Stimulated activated CD4-positive, alpha-beta T cell treated with anti-CD3 and anti-CD28 coated beads, Interleukin-4, amount 100 ng/mL, for 1 hour (primary cell): Measurements from ENCODE around the gene CIC.
A peak's percentile ranks its signal among the peaks of the same experiment; 100 is the strongest.
"Not testable (repeated sequence)": the region's sequence is repeated elsewhere in the genome, so short reads cannot be mapped to it uniquely, and the experiment has no call there.

Experiments
- DNase-seq: peaks from one replicate; pipeline ENCODE4 v3.0.0-alpha.2; 2020

Gene CIC

GRCh38 chr19:42315024-42315423 is 46.0 kb downstream of the CIC start:
- no peak for DNase-seq

DNA sequence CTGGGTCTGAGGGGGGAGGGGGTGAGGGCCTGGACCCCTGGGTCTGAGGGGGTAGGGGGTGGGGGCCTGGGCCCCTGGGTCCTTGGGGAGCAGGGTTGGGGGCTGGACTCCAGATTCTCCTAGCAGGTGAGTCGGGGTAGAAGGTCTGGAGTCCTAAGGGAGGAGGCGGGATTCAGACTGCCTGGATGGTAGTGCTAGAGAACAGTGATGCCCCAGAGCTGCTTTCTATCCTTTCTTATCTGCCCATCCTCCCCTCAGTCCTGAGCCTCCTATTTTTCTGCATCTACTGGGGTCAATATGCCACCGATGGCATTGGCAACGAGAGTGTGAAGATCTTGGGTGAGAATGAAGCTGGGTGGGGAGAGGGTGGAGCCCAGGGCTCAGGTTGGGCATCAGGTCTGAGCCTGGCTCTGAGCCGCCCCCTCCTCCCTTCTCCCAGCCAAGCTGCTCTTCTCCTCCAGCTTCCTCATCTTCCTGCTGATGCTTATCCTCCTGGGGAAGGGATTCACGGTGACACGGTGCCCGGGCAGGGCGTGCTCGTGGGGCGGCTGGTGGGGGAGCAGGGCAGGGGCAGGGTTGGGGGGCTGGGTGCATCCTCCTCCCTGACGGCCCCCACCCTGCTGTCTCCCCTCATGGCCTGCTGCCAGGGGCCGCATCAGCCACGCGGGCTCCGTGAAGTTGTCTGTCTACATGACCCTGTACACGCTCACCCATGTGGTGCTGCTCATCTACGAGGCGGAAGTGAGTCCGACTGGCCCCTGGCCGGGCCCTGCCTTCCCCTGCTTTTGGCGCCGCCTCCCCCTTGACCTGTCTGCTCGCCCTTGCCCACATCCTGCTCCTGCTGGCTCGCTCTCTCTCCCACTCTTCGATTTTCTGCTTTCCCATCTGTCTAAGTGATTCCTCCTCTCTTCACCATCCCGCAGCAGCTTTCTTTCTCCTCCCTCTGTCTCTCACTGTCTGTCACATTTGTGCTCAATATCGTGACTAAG is 47.5 kb downstream of the CIC start:
- no peak for DNase-seq

GRCh38 chr19:42317535-42317934 is 48.5 kb downstream of the CIC start:
- no peak for DNase-seq

GRCh38 chr19:42322305-42322704 is 53.3 kb downstream of the CIC start:
- no peak for DNase-seq

DNA sequence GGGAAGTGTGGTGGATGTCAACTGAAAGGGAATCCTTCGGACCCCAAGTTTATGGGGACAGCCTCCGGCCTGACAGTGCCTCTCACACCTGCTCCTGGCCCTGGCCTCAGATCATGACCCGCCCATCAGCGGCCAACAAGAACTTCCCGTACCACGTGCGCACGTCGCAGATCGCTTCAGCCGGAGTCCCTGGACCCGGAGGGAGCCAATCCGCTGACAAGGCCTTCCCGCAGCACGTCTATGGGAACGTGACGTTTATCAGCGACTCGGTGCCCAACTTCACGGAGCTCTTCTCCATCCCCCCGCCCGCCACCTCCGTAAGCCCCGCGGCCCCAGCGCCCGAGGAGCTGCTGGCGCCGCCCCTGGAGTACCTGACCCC is 54.4 kb downstream of the CIC start:
- DNase-seq = no peak

- DNase-seq = peak; percentile 23
These were observed 55.0 kb downstream of the CIC start for GRCh38 chr19:42323852-42324654.

- DNase-seq = no peak
These were observed 55.7 kb downstream of the CIC start for GRCh38 chr19:42324655-42325307.

DNA sequence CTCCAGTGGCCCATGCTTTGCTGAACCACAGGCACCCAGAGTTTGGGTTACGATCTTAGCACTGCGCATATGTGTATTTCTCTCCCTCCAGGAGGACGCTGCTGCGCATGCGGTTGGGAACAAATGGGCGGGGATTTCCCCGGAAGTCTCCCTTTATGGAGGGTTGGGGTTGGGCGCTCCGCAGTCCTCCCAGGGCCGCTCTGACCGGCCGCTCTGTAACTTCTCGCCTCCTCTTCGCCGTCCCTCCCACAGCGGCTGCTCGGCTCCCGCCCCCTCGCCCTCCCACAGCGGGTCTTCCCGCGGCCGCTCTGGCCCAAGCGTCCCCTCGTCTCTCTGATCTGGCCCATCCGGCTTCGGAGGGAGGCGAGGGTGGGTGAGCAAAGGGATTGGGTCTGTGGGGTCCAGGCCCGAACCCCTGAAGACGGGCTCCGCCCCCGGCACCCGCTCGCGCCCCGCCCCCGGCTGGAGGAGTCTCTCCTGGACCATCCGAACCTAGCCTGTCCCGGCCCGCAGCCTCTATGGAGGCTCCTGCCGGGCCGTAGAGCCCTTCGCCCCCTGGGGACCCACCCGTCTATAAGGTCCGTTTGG is 56.4 kb downstream of the CIC start, which contains the start of gene MEGF8:
Gene MEGF8, plus strand, starts transcription at position 328 of the 588 bp plus-strand sequence. CDS start 609 bp downstream, outside the sequence.
- peak; percentile 98 for DNase-seq

DNA sequence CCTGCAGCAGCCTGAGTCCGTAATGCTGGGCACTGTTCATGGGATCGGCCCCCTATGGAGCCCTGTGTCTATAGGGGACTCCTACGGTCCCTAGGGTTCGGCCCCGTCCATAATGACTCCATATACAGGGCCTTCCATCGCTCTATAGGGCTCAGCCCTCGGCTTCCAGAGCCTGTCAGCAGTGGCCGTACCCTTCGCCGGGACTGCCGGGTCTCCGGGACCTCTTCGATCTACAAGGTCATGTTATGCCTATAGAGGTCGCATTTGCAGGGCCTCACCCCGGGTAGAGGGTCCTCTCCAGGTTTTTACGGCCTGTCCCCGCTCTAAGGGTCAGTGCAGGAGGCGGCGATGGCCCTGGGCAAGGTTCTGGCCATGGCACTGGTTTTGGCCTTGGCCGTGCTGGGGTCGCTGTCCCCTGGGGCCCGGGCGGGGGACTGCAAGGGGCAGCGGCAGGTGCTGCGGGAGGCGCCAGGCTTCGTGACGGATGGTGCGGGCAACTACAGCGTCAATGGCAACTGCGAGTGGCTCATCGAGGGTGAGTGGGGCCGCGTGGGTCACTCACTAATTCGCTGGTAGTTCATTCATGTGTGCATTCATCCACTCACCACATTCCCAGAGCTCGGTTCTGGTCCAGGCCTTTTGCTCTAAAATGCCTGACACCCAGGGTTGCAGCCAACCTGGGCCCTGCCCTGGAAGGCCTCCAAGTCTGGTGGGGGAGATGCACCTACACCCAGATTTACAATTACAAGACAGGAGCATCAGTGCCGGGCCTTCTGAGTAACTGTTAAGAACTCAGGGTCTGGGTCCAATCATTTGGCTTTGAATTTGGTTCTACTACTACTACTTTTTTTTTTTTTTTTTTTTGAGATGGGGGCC is 57.1 kb downstream of the CIC start:
- peak; percentile 26 for DNase-seq

DNA sequence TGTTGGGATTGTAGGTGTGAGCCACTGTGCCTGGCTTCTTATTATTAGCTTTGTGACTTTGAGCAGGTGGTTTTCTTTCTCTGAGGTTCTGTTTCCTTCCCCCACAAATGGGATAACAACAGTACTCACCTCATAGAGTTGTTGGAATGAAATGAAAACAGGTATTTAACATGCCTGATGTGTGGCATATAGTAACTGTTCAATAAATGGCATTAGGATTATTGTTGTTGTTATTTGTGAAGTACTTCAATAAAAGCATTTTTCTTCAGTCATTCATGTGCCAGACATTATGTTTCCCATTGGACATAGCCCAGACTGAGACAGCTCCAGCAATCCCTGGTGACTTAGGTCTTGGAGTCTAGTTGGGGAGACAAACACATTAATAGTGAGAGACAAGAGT is 57.9 kb downstream of the CIC start:
- DNase-seq = no peak

- DNase-seq = no peak
These were observed 58.3 kb downstream of the CIC start for GRCh38 chr19:42327381-42327780.

DNA sequence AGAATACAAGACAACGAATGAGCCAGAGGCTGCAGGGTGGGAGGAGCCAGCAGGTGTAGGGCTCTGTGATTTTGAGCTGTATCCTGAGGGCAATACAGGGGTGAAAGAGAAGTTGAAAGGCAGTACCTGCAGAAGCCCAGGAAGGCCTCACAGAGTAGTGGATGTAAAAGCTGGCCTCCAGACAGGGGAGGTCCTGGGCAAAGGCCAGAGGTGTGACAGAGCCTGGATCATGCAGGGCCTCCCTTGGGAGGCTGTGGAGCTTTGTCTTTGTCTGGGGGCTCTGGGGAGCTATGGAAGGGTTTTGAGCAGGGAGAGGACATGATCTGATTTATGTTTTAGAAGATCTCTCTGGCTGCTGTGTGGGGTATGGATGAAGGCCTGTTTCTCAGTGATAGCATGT is 59.1 kb downstream of the CIC start:
- DNase-seq = no peak

DNA sequence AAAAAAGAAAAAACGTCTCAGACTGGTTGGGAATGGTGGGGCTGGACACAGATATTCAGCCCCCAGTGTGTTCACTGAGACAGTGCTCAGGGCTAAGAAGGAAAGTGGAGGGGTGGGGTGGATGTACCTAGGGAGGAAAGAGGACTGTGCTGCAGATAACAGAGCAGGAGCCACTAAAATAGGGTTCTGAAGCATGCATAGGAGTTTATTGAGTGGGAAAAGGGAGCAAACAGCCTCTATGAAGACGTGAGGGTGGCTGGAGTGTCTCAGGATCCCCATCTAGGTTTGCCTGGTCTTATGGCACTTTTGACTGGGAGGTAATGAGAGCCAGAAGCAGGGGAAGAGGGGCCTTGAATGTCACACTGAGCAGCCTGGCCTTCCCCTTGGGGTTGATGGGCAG is 59.8 kb downstream of the CIC start:
- no peak for DNase-seq

DNA sequence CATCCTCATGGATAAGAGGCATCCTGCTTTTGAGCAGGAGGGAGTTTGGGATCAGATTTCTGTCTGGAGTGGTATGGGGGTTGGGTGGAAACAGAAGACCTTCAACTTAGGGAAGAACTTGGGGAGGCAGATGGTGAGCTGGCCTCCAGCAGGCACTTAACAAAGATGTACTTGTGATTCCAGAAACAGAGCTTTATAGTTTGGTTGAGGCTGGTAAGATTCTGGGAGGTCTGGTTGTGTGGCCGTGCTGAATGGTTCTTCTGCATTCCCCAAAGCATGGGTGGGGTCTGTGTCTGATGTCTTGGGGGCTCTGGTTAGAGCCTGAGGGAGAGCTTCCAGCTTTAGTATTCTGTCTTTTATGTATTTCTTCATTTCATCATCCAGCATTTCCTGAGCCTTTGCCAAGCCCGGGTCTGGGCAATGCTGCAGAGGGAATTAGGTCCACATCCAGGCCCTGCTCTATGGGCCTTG is 61.2 kb downstream of the CIC start:
- no peak for DNase-seq

DNA sequence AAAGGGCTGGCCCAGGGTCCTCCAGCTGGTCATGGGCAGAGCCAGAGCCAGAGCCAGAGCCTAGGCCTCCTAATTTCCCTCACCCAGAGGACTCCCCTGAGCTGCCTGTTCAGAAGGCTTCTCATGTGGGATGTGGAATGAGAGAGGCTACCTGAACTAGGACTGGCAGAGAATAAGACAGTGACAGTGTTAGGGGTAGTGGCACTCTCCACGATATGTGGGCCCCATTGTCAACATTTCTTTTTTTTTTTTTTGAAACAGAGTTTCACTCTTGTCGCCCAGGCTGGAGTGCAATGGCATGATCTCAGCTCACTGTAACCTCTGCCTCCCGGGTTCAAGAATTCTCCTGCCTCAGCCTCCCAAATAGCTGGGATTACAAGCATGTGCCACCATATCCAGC is 62.3 kb downstream of the CIC start:
- not testable (repeated sequence) for DNase-seq

- no peak for DNase-seq
These were observed 63.0 kb downstream of the CIC start for GRCh38 chr19:42332059-42332458.

DNA sequence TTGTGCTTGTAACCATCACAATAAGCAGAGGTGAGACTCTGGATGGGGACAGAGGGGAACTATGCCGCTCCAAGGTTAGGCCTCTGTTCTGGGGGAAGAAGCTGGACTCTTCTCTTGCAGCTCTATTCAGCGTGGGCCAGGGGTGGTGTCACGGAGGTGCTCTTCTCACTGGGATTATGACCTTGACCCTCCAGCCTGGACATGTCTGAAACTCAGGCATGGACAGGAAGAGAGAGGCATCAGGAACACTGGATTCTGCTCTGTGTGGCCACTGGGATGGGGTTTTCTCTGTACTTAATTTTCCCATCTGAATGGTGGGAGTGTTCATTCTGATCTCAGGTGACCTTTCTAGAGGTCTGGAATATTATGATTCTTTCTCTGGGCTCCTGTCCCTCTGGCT is 64.0 kb downstream of the CIC start:
- DNase-seq = no peak

- DNase-seq = no peak
These were observed 65.1 kb downstream of the CIC start for GRCh38 chr19:42333975-42334696.

GRCh38 chr19:42334697-42335373 is 65.8 kb downstream of the CIC start:
- no peak for DNase-seq

DNA sequence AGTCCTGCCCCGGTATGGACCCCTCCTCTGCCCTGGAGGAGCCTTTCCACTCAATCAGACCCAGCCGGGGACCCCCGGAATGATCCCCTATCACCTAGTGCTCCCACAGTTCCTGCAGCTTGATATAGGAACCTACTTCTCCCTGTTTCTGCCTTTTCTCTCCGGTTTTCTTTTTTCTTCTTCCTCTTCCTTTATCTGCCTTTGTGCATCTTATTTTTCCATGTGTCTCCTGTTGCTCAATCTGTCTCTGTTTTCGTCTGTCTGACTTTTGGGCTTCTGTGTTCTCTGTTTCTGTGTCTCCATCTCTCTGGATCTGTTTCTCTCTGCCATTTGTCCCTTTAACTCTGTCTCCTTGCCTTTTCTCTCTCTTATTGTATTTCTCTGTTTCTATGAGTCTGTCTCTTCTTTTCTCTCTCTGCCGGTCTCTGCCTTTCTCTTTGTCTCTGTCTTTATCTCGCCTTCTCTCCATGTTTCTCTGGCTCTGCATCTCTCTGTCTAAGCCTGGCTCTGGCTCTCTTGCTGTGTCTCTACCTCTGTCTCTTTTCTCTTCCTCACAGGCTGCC is 66.4 kb downstream of the CIC start:
- DNase-seq = no peak
